Neutrophil (primary cell): ENCODE measurements around the gene TMEM164.

ENCODE experiments used
- H3K27ac ChIP-seq: fragments of 200-600 bp; sonication (generic); 2 replicates; pipeline ENCODE4 v1.5.1; 2016; ENCODE audit warnings: mild to moderate bottlenecking, moderate library complexity
- H3K27me3 ChIP-seq: fragments of 200-600 bp; sonication (generic); 2 replicates; pipeline ENCODE4 v1.6.0; 2016; ENCODE audit warnings: mild to moderate bottlenecking
- H3K36me3 ChIP-seq: fragments of 200-600 bp; sonication (generic); 2 replicates; pipeline ENCODE4 v1.5.1; 2017
- H3K4me1 ChIP-seq, 2 experiments: fragments of 200-600 bp in 1 of 2; sonication (generic) in 1 of 2; 1 replicate in 1 of 2; 2 replicates in 1 of 2; pipeline versions ENCODE4 v1.5.1 to v1.6.1; 2013 to 2016; ENCODE audit warnings: low read depth in 1 of 2, low read length in 1 of 2, mild to moderate bottlenecking in 1 of 2, moderate library complexity in 1 of 2; ENCODE audit not compliant: control insufficient read depth in 1 of 2, insufficient read depth in 1 of 2
- H3K4me3 ChIP-seq, 2 experiments: fragments of 200-600 bp in 1 of 2; sonication (generic) in 1 of 2; 1 replicate in 1 of 2; 2 replicates in 1 of 2; pipeline ENCODE4 v1.5.1; 2013 to 2016; ENCODE audit warnings: low read depth in 1 of 2, low read length in 1 of 2, mild to moderate bottlenecking in 1 of 2, moderate library complexity in 1 of 2
- H3K9me3 ChIP-seq: fragments of 200-600 bp; sonication (generic); 2 replicates; pipeline ENCODE4 v1.5.1; 2016
- TF ChIP-seq, protein P1 (sequence below): fragments of 200-600 bp; sonication (generic); IDR thresholded peaks from 2 replicates; pipeline ENCODE4 v1.5.1; 2016; ENCODE audit warnings: antibody characterized with exemption

The TMEM164 gene

DNA sequence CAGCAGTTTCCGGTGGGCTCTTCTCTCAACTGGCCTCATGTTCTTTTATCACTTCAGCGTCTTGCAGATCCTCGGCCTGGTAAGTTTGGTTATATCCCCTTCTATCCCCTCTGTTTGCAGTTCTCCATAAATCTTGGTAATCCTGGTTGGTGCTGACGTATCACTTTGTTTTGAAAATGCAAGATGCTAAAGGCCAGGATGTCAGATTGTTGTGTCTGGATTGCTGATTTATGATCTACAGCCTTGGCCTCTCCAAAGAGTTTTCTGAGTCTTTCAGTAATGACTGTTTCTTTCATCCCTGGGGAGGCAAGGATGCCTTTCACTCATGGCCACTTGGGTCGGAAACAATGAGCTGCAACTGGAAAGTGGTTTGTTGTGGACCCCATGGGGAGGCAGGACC, 168.5 kb downstream of the TMEM164 start:
- Histone ChIP-seq H3K27me3 (no peaks in the 10 kb centered on the region), H3K9me3 (no peaks in the 10 kb centered on the region), H3K4me3 (no peak overlapping the region), H3K27ac (no peak overlapping the region), H3K36me3 (peaks cover 54% of the 10 kb centered on the region), H3K4me1 (peaks cover 0 to 4% of the 10 kb centered on the region in 2 experiments)
- TF ChIP-seq, protein P1, sequence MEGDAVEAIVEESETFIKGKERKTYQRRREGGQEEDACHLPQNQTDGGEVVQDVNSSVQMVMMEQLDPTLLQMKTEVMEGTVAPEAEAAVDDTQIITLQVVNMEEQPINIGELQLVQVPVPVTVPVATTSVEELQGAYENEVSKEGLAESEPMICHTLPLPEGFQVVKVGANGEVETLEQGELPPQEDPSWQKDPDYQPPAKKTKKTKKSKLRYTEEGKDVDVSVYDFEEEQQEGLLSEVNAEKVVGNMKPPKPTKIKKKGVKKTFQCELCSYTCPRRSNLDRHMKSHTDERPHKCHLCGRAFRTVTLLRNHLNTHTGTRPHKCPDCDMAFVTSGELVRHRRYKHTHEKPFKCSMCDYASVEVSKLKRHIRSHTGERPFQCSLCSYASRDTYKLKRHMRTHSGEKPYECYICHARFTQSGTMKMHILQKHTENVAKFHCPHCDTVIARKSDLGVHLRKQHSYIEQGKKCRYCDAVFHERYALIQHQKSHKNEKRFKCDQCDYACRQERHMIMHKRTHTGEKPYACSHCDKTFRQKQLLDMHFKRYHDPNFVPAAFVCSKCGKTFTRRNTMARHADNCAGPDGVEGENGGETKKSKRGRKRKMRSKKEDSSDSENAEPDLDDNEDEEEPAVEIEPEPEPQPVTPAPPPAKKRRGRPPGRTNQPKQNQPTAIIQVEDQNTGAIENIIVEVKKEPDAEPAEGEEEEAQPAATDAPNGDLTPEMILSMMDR = no peak

DNA sequence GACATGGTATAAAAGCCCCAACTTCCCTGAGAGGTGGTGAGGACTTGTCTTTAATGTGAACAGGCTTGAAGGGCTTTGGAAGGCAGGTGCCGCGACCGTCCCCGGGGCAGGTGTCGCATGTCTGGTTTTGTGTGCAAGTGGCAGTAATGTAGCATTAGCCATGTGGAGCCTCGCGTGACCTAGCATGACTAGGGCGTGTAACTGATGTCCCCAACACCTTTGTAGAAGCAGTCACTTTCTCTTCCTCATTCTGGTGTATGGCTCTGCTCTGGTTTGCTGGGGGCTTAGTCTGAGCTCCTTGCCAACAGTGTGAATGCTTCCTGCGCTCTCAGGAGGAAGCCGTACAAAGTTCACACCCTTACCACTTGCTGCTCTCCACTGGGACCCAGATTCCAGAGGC, 169.3 kb downstream of the TMEM164 start:
- Histone ChIP-seq H3K4me3 (no peak overlapping the region), H3K27ac (no peak overlapping the region), H3K9me3 (no peaks in the 10 kb centered on the region), H3K4me1 (peaks cover 0 to 4% of the 10 kb centered on the region in 2 experiments), H3K27me3 (no peaks in the 10 kb centered on the region), H3K36me3 (peaks cover 58% of the 10 kb centered on the region)
- TF ChIP-seq, protein P1 = no peak

- Histone ChIP-seq H3K4me1 (peaks cover 0 to 4% of the 10 kb centered on the region in 2 experiments), H3K9me3 (no peaks in the 10 kb centered on the region), H3K27ac (no peak overlapping the region), H3K36me3 (peaks cover 58% of the 10 kb centered on the region), H3K4me3 (no peak overlapping the region), H3K27me3 (no peaks in the 10 kb centered on the region)
- TF ChIP-seq, protein P1 = no peak
Observed at GRCh38 chrX:110173192-110174175, 170.6 kb downstream of the TMEM164 start.

GRCh38 chrX:110175146-110175545, 172.2 kb downstream of the TMEM164 start:
- no peak overlapping the region for H3K4me3 ChIP-seq
- peaks cover 66% of the 10 kb centered on the region for H3K36me3 ChIP-seq
- TF ChIP-seq, protein P1 = no peak
- H3K27ac ChIP-seq = no peak overlapping the region
- H3K4me1 ChIP-seq = peaks cover 0 to 4% of the 10 kb centered on the region in 2 experiments
- no peaks in the 10 kb centered on the region for H3K27me3 ChIP-seq
- H3K9me3 ChIP-seq = no peaks in the 10 kb centered on the region

GRCh38 chrX:110175696-110176095, 172.8 kb downstream of the TMEM164 start:
- H3K27ac ChIP-seq = no peak overlapping the region
- H3K4me3 ChIP-seq = no peak overlapping the region
- no peaks in the 10 kb centered on the region for H3K27me3 ChIP-seq
- H3K4me1 ChIP-seq = peaks cover 0 to 4% of the 10 kb centered on the region in 2 experiments
- peaks cover 72% of the 10 kb centered on the region for H3K36me3 ChIP-seq
- TF ChIP-seq, protein P1 = no peak
- no peaks in the 10 kb centered on the region for H3K9me3 ChIP-seq
